GM18519 (cell line): ENCODE data around the gene GOLGA6L22.
"Not testable (repeated sequence)": the region's sequence is repeated elsewhere in the genome, so short reads cannot be mapped to it uniquely, and the experiment has no call there.

Experiments
- ATAC-seq: cut with Tn5 transposase; IDR thresholded peaks from one replicate; pipeline ENCODE4 v1.9.1; 2021; ENCODE audit warnings: mild to moderate bottlenecking, moderate library complexity; ENCODE audit not compliant: unreplicated experiment, low FRiP score

GOLGA6L22 gene, protein sequence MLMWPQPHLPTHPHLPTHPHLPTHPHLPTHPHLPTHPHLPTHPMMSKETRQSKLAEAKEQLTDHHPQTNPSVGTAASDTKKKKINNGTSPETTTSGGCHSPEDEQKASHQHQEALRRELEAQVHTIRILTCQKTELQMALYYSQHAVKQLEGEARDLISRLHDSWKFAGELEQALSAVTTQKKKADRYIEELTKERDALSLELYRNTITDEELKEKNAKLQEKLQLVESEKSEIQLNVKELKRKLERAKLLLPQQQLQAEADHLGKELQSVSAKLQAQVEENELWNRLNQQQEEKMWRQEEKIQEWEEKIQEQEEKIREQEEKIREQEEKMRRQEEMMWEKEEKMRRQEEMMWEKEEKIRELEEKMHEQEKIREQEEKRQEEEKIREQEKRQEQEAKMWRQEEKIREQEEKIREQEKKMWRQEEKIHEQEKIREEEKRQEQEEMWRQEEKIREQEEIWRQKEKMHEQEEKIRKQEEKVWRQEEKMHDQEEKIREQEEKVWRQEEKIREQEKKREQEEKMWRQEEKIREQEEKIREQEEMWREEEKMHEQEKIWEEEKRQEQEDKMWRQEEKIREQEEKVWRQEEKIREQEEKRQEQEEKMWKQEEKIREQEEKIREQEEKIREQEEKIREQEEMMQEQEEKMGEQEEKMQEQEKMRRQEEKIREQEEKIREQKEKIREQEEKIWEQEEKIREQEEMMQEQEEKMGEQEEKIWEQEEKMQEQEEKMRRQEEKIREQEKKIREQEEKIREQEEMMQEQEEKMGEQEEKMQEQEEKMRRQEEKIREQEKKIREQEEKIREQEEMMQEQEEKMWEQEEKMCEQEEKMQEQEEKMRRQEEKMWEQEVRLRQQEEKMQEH

DNA sequence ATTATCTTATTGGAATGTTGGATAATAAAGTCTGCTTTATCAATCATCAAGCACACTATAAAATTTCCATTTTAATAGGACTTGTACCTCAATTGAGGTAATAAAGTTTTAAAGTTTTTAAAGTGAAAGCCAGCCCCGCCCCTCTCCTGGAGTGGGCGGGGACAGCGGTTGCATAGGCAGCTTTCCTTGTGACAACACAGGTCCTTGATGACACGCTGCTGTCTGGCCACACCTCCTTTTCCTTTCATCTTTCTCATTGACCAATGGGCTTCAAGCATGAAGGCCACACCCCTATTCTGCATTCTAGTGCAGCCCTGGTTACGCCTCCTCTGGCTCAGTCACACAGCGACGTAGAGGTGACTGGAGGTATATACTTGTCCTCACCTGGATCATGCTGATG, at the start of gene GOLGA6L22:
Gene GOLGA6L22, plus strand, starts transcription at position 301 of the 400 bp plus-strand sequence. Its CDS starts 91 bp downstream, at position 392.
- not testable (repeated sequence) for ATAC-seq

DNA sequence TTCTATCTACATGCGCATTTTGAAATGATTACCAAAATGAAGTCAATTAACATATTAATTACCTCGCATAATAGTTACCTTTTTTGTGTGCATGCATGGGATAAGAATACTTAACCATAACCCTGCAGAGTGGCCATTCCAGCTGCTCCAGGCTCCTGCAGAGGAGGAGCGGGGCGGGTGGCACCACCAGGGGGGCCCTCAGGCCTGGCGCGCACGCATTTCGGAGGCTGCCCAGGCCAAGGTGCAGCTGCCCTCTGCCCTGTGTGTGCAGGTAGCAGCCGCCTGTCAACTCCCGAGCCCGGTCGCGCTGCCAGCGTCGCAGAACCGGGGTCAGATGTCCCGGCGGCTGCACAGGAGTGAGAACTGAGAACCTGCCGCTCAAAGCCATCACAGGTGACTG, 41.4 kb upstream of the GOLGA6L22 start:
- ATAC-seq: not testable (repeated sequence)

DNA sequence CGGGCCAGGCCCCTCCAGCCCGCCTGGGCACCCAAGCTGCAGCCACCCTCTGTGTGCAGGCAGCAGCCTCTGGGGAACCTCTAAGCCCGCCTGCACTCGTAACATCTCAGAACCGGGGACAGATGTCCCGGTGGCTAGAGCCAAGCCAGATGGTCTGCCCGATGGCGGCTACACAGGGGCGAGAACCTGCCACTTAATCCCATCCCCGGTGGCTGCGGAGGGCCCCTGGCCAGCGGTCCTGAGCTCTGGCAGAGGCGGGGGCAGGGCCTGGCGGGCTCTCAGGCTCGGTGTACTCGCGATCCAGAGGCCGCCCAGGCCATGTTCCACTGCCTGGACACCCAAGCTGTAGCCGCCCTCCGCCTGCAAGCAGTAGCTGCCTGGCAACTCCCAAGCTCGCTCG, 40.9 kb upstream of the GOLGA6L22 start:
- not testable (repeated sequence) for ATAC-seq

DNA sequence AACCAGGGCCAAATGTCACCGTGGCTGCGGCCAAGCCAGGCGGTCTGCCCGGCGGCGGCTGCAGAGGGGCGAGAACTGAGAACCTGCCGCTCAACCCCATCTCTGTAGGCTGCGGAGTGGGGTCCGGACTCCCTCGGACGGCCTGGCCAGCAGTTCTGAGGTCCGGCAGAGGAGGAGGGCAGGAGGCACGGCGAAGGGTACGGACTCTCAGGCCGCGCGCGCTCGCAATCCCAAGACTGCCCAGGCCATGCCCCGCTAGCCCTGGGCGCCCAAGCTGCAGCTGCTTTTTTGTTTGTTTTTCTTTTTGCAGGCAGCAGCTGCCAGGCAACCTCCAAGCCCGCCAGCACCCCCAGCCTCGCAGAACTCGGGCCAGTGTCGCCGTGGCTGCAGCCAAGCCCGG, 40.5 kb upstream of the GOLGA6L22 start:
- ATAC-seq: not testable (repeated sequence)

DNA sequence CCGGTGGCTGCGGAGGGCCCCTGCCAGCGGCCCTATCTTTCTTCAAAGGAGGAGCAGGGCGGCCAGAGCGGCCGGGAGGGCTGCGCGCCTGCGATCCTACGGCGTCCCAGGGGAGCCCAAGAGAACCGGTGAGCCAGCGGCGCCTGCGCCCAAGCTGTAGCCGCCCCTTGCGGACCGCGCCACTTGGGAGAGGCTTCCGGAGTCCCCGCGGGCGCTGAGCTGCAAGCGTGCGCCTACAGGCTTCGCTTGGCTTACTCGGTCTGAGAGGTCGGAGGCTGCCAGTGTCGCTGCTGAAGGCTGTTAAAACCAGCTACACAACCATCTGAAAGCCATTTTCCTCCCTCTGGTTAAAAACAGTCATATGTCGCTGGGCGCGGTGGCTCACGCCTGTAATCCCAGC, 40.0 kb upstream of the GOLGA6L22 start:
- ATAC-seq: not testable (repeated sequence)

DNA sequence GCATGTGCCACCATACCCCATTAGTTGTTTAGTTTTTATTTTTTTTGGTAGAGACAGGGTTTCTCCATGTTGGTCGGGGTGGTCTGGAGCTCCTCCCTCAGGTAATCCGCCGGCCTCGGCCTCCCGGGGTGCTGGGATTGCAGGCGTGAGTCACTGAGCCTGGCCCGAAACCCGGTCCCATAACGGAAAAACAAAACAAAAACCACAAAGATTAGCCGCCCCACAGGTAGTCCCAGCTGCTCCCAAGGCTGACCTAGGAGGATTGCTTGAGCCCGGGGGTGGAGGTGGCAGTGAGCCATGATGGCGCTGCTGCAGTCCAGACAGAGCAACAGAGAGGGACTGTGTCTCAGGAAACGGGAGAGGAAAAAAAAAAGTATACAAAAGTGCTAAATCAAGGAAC, 38.4 kb upstream of the GOLGA6L22 start:
- ATAC-seq: not testable (repeated sequence)

DNA sequence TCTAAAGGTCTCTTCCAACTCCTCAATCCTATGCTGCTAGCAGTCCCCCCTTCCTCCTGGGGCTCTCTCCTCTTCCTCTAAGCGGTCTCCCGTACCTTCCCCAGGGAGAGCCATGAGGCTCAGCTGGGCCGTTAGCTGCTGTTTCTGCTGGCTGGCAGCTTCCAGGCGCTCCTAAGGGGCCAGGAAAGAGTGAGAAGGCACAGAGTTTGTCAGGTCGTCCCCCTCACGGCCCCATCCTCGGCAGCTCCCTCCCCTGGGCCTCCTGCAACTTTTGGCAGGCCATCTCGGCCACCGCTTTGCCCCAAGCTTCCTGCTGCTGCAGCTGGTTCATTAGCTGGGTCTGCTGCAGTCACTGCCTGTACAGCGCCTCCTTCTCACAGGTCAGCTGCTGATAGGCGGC, 29.3 kb upstream of the GOLGA6L22 start:
- not testable (repeated sequence) for ATAC-seq

DNA sequence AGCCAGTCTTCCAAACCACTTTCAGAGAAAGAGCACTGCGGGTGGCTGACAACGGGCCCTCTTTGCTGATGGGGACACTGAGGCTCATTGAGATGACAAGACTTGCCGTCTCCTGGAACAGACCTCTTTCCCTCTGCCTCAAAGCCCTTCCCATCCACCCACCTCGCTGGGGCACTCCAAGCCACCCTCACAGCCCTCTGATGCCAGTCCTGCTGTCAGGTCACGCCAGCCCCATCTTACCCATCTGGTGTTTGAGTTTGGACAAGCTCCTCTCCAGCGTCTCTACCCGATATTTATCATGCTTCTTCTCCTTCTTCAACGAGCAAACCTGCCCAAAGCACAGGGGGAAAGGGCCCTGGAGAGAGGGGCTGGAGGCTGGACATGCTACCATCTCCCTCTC, 27.0 kb upstream of the GOLGA6L22 start:
- ATAC-seq: not testable (repeated sequence)

DNA sequence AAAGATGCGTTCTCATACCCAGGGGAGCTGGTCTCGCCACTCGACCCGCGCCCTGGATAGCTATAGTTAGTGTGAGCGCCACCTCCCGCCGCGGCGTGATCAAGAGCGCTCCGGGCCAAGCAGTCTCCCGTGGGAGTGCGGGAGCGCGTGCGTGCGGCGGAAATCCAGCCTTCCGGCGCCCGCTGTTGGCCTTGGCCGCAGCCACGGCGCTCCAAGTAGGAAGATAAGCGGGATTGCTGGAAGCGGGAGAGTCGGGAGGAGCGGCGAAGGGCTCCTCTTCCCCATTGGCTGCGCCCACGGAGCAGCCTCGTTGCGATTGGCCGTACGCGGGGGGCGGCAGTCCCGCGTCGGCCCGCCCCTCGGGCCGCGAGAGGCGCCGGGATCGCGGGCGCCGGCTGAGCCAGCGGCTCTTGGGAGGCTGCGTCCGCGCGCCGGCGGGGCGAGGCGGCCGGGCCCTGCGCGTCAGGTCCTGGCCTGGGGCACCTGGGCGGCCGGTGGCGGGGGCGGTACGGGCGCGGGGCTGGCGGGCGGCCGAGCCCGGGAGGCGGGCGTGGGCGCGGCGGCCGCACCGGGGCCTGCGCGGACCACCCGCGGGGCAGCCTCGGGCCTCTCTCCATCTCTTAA, 35.9 kb downstream of the GOLGA6L22 start:
- ATAC-seq: not testable (repeated sequence)

DNA sequence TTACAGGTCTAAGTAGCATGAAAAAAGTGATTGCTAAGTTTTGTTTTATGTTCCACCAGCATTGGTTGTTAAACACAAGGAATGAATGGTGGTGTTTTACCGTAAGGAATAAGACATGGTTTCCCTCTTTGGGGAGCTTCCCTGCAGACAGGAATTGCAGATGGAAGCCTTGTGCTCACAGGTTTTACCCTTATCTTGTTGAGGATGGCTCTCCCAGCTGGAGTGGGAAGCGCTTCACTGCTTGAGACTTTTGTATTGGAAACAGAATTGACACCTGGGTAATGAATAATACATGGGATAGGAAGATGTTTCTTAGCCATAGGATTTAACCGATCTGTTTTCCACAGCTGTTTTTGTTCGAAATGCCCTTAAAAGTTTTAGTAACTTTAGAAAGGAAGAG, 38.5 kb downstream of the GOLGA6L22 start:
- not testable (repeated sequence) for ATAC-seq

DNA sequence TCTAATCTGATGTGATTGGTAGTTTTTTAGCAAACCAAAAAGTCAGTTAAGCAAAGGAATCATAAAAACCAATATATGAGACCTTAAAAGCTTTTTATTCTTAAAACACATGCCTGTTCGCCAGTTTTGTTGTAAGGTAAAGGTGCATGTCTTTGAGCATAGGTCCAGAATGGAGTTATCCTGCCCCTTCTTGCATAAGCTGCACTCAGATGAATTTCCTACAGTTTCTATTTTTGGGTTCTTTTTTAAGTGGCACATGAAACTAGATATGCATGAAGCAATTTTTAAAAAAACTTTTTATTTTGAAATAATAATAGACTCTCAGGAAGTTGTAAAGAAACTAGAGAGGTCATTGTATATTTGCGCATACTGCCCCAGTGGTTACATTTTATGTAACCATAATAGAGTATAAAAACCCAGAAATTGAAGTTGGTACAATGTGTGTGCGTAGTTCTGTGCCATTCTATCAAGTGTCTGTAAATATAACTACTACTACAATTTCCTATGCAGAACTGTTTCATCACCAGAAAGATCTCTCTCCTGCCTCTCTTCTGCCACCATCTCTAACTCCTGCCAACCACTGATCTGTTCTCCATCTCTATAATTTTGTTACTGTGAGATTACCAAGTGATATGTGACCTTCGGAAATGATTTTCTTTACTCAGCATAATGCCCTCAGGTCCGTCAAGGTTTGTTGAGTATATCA, 39.7 kb downstream of the GOLGA6L22 start:
- not testable (repeated sequence) for ATAC-seq

DNA sequence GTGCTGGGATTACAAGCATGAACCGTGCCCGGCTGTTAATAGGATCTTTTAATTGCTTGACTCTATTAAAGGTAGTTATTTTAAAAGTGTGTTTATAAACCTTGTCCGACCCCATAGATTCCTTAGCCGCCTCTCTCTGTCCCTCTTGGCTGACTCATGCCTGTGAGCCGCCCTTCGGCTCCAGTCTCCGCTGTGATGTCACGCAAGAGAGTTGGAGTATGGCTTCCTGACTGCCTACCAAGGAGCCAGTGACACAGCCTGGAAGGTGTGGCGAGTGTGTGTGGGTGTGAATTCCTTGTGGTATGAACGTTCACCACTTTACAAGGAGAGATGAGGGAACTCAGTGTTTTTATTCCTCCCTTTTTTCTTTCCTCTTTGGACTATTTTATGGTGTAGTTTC, 43.6 kb downstream of the GOLGA6L22 start:
- not testable (repeated sequence) for ATAC-seq

DNA sequence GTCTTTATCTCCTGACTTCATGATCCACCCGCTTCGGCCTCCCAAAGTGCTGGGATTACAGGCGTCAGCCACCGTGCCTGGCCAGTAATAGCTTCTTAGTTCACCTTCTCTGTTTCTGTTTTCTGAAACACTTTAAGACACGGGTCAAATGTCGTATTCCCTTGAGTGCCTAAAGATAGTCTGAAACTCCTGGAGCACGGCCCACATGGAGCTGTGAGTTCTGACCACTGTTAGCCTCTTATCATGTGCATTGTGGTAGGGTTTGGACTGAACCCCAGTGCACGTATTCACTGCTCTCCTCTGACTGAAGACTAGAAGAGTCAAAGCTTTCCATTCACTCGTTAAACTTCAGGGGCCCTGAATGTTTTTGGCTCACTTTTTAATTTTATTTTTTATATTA, 48.3 kb downstream of the GOLGA6L22 start:
- ATAC-seq: not testable (repeated sequence)

DNA sequence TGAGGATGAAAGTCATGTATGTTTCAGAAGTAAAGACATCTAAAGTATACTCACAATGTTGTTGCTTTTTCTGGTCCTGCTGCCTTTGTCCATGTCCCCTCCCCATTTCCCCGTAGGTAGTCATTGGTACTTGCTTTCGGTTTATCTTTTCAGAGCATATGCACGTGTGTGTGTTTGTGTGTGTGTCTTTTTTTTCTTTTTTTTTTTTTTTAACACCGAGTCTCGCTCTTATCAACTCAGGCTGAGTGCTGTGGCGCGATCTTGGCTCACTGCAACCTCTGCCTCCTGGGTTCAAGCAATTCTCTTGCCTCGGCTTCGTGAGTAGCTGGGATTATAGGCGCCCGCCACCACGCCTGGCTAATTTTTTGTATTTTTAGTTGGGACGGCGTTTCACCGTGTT, 57.4 kb downstream of the GOLGA6L22 start:
- not testable (repeated sequence) for ATAC-seq
